AG04449 (cell line): Measurements from ENCODE around the gene SLC44A1.

Source experiments
- CTCF ChIA-PET: fragments of 350-600 bp; formaldehyde crosslinking; extraction: SDS; loops from one replicate; lab custom pipeline; 2021; ENCODE audit warnings: antibody characterized with exemption; lab: Yijun Ruan, JAX
- POLR2A ChIA-PET: fragments of 400-600, 350-600 bp; formaldehyde crosslinking; extraction: SDS; loops from one replicate; lab custom pipeline; 2020; ENCODE audit warnings: antibody characterized with exemption, inconsistent platforms; lab: Yijun Ruan, JAX
- DNase-seq: peaks from one replicate; pipeline ENCODE4 v3.0.0-alpha.2; 2010; ENCODE audit warnings: low read depth, low spot score
- H3K4me3 ChIP-seq: 2 replicates; pipeline ENCODE4 v1.5.1; 2011; ENCODE audit warnings: low read depth, mild to moderate bottlenecking, control low read depth, low read length
- CTCF ChIP-seq: IDR thresholded peaks from one replicate; pipeline ENCODE4 v1.5.1; 2011; ENCODE audit warnings: mild to moderate bottlenecking, moderate library complexity, low read length, control low read depth, inconsistent platforms; ENCODE audit not compliant: insufficient read depth; ENCODE audit errors: missing control alignments

SLC44A1 gene

DNA sequence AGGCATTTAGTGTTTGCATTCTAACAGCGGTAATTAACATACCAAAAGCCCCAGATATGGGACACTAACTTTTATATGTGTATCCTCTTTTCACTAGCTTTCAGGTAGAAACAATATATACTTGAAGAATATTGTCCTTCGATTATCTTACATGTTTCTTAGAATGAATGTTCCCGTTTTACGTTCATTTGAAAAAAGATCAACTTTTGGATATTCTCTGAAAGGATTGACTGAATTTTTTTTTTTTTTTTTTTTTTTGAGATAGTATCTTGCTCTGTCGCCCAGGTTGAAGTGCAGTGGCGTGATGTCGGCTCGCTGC, 171.2 kb downstream of the SLC44A1 start:
- CTCF ChIA-PET = interaction anchor here (0.5 to 11.9 kb wide), 48 partner anchors 10 to 660 kb away, joined by 3 to 235 read pairs (median 4); partner anchors contain the start of genes ABCA1 and SLC44A1
- no peak for DNase-seq
- no peak overlapping the region for H3K4me3 ChIP-seq
- POLR2A ChIA-PET = no interaction called here
- TF ChIP-seq CTCF = no peak

GRCh38 chr9:105416840-105417239, 172.4 kb downstream of the SLC44A1 start:
- ChIA-PET CTCF (interaction anchor here (1.0 to 11.9 kb wide), 9 partner anchors 9 to 638 kb away, joined by 3 to 235 read pairs (median 4); no protein-coding TSS in a partner anchor), POLR2A (no interaction called here)
- no peak overlapping the region for H3K4me3 ChIP-seq
- no peak for DNase-seq
- no peak for TF ChIP-seq CTCF

DNA sequence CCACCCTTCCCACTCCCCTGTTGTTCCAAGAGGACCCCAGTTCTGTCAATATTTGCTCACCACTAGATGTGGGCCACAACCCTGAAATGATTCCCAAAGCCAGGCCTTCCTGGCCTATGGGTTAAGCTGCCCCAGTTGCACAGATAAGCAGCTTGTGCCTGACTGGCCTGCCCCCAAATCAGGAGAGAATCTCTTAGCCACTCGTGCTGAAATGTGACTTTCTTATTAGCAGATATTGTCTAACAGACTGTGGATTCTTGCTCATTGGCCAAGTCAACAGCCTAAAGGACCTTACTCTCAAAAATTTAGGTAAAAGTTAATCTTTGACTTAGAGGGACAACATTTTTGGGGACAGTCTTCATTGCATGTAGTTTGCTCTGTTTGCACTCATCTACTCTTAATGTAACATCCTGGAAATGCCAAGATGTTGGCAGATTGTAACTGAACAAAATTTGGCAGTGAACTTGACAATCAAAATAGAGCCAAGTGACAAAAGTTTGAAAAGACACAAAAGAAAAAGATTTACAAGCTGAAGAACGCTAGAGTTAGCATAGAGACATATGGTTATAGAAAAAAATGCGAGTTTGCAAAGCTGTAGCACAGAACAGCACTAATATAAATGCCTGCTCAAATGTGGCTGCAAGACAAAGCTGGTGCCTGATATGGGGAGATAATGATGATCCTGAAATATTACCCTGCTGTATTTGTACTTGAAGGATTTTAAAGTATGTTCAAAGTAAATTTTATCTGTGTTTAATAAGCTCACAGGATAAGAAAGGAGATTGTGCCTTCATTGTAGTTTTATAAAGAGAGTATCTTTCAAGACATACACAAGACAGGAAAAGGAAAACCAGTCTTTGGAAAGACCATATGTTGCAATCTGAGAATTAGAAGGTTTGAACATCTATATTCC, 174.4 kb downstream of the SLC44A1 start:
- POLR2A ChIA-PET = no interaction called here
- no peak for DNase-seq
- TF ChIP-seq CTCF = no peak
- CTCF ChIA-PET = interaction anchor here (0.8 to 11.9 kb wide), 7 partner anchors 10 to 663 kb away, joined by 3 to 235 read pairs (median 5); no protein-coding TSS in a partner anchor
- no peak overlapping the region for H3K4me3 ChIP-seq

DNA sequence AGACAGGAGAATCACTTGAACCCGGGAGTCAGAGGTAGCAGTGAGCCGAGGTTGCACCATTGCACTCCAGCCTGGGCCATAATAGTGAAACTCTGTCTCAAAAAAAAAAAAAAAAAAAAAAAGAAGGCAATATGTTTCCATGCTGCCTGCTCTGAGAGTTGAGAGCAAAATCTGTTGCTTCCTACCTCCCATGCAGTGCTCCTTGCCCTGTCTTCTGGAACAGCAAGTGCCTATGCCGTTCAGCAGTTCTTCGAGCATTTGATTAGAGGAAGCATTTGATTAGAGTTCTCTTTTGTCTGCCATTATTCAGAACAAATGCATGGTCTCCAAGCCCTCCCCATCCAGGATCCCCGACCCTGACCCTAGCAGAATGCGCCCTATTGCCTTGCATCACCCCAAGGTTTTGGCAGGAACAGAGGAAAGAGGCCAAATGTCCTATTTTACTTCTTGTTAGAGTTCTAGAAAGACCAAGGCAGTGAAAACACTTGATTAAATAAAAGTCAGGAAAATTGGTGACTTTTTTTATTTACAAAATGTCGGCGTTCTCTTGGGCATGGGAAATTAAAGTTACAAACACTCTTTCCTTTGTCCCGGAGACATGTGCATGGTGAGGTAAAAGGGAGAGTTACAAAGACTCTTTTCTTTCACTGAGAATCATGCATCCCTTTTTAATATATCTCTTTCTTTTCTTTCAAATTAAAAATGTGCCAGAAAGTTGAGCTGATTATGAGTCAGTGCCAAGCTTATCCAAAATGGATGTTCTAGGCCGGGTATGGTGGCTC, 175.6 kb downstream of the SLC44A1 start:
- CTCF ChIA-PET = interaction anchor here (0.7 to 11.9 kb wide), 4 partner anchors 8 to 298 kb away, joined by 3 to 235 read pairs (median 5); no protein-coding TSS in a partner anchor
- POLR2A ChIA-PET = no interaction called here
- no peak for DNase-seq
- no peak overlapping the region for H3K4me3 ChIP-seq
- TF ChIP-seq CTCF = no peak

DNA sequence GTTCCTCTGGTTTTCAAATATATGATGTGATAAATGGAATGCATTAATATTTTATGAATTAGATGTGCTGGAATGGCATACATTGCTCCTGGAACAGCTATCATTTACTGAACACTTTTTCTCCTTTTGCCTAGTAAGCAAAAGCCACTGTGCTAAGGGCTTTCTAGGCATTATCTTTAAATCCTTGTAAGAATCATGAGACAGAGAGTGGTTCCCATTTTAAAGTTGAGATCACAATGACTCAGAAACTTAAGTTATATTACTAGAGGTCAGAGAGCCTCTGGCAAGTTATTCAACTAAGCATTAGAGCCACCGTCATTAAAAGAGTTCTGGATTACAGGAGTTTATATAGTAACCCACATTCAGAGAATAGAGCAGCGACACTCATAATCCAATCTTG, 176.7 kb downstream of the SLC44A1 start:
- CTCF ChIA-PET = interaction anchor here (1.2 to 11.9 kb wide), 2 partner anchors 9 to 261 kb away, joined by 5 to 235 read pairs; no protein-coding TSS in a partner anchor
- POLR2A ChIA-PET = no interaction called here

More for the DNA sequence above, 176.7 kb downstream of the SLC44A1 start:
- TF ChIP-seq CTCF = no peak
- no peak overlapping the region for H3K4me3 ChIP-seq
- no peak for DNase-seq
